Measurements from ENCODE around the gene BRAF. TPM values are rescaled to one million over a fixed set of nuclear protein-coding genes. Genes with fewer than 3 reads are reported as not detected.
"Not testable (repeated sequence)": the region's sequence is repeated elsewhere in the genome, so short reads cannot be mapped to it uniquely, and the experiment has no call there.

The BRAF gene
- total RNA-seq, 4 donors from 2014 or later = 36.5 to 59.6 (median 45.4) TPM

- no peak for DNase-seq (ENCODE audit: low spot score in 2 of 2)
- TF ChIP-seq POLR2A (IDR thresholded peaks at IDR 0.05) (no peak), CTCF (IDR thresholded peaks at IDR 0.05) (no peak)
- 82 to 85% methylated on average over 4 of the region's 4 CpGs for WGBS, 2 donors
- H3K4me3 ChIP-seq (ENCODE audit: low read depth, poor library complexity, severe bottlenecking) = no peak overlapping the region
- intact Hi-C loops (cut with DNase I; ENCODE audit: low total_unique reads) = no loop called here
These were observed 8.7 kb downstream of the BRAF start for GRCh38 chr7:140915935-140916555.

- intact Hi-C loops (cut with DNase I; ENCODE audit: low total_unique reads) = no loop called here
- no peak for DNase-seq (ENCODE audit: low spot score in 2 of 2)
- no peak overlapping the region for H3K4me3 ChIP-seq (ENCODE audit: low read depth, poor library complexity, severe bottlenecking)
- TF ChIP-seq CTCF (IDR thresholded peaks at IDR 0.05) (no peak), POLR2A (IDR thresholded peaks at IDR 0.05) (no peak)
These were observed 10.6 kb downstream of the BRAF start for GRCh38 chr7:140914083-140914482.

- intact Hi-C loops (cut with DNase I; ENCODE audit: low total_unique reads); DNase-seq (ENCODE audit: low spot score in 2 of 2); H3K4me3 ChIP-seq (ENCODE audit: low read depth, poor library complexity, severe bottlenecking): not testable (repeated sequence)
- whole genome bisulfite sequencing, 2 donors = 83 to 92% methylated on average over 5 of the region's 5 CpGs
These were observed 11.2 kb downstream of the BRAF start for GRCh38 chr7:140913596-140913928.

- no peak overlapping the region for H3K4me3 ChIP-seq (ENCODE audit: low read depth, poor library complexity, severe bottlenecking)
- TF ChIP-seq POLR2A (IDR thresholded peaks at IDR 0.05) = no peak
- TF ChIP-seq CTCF (IDR thresholded peaks at IDR 0.05) = no peak
- no peak for DNase-seq (ENCODE audit: low spot score in 2 of 2)
- intact Hi-C loops (cut with DNase I; ENCODE audit: low total_unique reads) = no loop called here
- 29 to 48% methylated on average over 1 of the region's 1 CpG for WGBS, 2 donors
These were observed 13.0 kb downstream of the BRAF start for GRCh38 chr7:140911746-140912145.

GRCh38 chr7:140909476-140910161, 15.1 kb downstream of the BRAF start:
- H3K4me3 ChIP-seq (ENCODE audit: low read depth, poor library complexity, severe bottlenecking) = no peak overlapping the region
- no peak for TF ChIP-seq POLR2A (IDR thresholded peaks at IDR 0.05)
- TF ChIP-seq CTCF (IDR thresholded peaks at IDR 0.05) = no peak
- DNase-seq (ENCODE audit: low spot score in 2 of 2) = no peak
- WGBS, 2 donors = 88 to 89% methylated on average over 5 of the region's 5 CpGs
- intact Hi-C loops (cut with DNase I; ENCODE audit: low total_unique reads) = no loop called here

GRCh38 chr7:140908361-140908760, 16.4 kb downstream of the BRAF start:
- TF ChIP-seq CTCF (IDR thresholded peaks at IDR 0.05) (no peak), POLR2A (IDR thresholded peaks at IDR 0.05) (no peak)
- WGBS, 2 donors = 59 to 64% methylated on average over 2 of the region's 2 CpGs
- DNase-seq (ENCODE audit: low spot score in 2 of 2) = no peak
- no peak overlapping the region for H3K4me3 ChIP-seq (ENCODE audit: low read depth, poor library complexity, severe bottlenecking)
- intact Hi-C loops (cut with DNase I; ENCODE audit: low total_unique reads) = no loop called here

All from lower leg skin (tissue), 4 donors.